SW 1271 (cell line): Measurements from ENCODE around the gene ESAM.

ENCODE experiments used
- DNase-seq, 2 experiments: peaks; one replicate each; lab custom pipeline; 2025; lab: John Stamatoyannopoulos, UW

Gene ESAM

GRCh38 chr11:124762105-124762623, at the start of gene ESAM:
TSS of gene ESAM (minus strand) at chr11:124762290. CDS start at chr11:124762154, 136 bp downstream.
- DNase-seq: peak; percentile 27 to 38

- DNase-seq: no peak
These were observed 49.5 kb upstream of the ESAM start for GRCh38 chr11:124811399-124812125.

GRCh38 chr11:124807660-124808270, 45.7 kb upstream of the ESAM start:
- DNase-seq: no peak

DNA sequence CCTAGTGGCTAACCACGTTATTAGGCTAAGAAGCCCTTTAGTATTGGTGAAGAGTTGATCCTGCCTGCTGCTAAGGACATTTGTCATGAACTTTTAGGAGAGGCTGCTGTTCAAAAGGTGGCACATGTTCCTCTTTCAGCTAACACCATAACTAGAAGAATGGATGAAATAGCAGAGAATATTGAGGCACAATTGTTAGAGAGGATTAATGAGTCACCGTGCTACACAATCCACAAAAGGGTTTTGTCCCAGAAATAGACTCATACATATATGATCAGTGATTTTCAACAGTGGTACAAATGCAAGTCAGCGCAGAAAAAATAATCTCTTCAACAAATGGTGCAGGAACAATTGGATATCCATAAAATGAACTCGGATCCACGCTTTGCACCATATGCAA, 45.1 kb upstream of the ESAM start:
- no peak for DNase-seq

- no peak for DNase-seq
These were observed 42.8 kb upstream of the ESAM start for GRCh38 chr11:124804884-124805283.

- no peak for DNase-seq
These were observed 39.7 kb upstream of the ESAM start for GRCh38 chr11:124801636-124802312.

DNA sequence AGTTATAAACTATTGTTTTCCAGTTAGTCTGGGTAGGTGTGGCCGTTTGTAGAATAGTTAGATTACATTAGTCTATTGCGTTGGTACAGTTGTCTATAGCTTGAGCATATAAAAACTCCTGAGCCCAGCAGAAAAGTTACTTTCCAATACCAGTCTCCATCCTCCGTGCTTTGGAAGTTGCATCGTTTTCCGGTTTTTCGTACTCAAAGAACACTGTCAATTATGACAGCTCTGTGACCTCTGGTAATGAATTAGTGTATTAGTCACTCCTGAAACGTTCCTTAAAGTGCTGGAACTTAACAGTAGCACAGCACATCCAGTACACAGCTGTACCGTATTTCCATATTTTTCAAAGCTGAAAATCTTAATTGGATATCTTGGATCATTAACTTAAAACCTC, 38.9 kb upstream of the ESAM start:
- peak in 1 of 2 experiments; percentile 46 for DNase-seq

DNA sequence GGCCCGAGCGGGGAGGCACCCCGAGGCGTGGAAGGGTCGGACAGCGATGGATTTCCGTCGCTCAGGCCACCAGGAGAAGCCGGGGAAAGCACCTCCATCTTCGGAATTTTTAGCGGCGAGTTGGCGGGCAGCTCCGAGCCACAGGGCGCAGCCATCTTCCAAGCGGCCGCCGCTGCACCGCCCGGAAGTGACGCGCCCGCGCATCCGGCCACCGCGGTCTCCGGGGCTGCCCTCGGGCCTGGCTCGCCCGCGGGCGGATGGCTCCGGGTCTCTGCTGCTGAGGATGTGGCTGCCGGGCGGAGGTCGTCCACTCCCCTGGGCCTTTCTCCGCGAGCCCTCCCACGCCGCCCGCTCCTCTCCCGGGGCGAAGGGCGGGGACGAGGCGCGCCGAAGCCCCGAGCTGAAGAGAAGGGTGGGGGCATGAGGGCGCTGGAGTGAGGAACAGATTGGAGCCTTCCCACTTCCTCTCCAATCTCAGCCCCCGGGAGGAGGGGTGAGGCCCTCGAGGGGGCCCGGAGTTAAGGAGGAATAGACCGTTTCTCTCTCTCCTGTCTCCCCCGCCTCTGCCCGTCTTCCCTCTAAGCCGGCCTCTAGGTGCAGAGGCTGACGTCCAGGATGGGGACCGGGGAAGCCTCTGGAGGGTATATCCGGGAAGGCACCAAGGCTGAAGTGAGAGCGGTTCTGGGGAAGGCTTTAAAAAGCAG, 38.3 kb upstream of the ESAM start, which contains the start of gene MSANTD2:
MSANTD2 (minus strand) TSS at position 181 of the 704 bp plus-strand sequence; CDS start at position 155, 26 bp downstream.
- DNase-seq: peak; percentile 40 to 77

DNA sequence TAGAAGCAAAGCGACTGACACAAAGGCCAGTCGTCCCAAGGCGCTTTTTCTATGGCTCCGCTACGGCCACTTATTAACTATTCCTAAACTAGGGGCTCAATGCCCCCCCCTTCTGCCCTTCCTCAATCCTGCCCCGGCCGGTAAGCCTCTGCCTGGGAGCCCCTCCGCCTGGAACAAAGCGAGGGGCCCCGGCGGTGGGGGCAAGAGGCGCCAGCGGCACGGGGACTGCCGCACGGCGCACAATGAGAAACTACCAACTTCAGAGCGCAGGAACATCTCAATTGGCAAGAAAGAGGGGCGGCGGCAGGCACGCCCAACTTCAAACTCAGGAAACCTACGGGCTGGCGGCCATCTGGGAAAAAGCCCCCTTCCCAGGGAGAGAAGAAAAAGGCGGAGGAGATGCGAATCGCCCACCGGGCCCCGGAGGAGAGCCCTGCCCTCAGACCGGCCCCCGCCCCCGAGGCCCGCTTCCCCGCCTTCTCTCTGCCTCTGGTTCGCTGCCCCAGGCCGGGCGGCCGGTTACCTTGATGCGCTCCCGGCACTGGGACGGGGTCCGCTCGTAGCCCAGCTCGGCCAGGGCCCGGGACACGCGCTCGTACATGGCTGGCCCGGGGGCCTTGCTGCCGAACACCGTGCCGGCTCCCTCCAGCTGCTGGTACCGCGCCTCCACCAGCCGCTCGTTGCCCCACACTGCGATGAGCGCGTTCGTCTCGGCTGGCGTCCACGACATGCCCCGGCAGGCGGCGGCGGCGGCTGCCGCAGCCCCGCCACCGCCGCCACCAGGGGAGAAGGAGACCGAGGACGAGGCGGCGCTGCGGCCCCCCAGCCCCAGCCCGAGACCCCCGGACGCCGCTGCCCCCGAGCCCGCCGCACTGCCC, 37.5 kb upstream of the ESAM start:
- DNase-seq: peak in 1 of 2 experiments; percentile 20

DNA sequence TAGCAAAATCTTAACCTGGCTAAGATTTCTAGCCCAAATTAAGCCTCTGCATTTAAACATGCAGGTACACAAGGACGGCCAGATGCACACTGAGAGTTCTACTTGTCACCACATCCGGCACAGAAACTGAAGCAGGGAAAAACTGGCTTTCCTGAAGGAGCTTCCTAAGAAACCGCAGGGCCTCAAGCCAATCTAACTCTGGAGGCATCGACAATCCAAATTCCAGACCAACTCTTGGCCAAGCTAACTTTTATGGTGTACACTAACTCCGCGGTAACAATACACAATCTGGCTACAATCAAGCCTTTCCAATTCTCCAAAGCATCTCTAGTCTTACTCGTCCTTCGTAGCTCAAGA, 36.9 kb upstream of the ESAM start:
- peak in 1 of 2 experiments; percentile 37 for DNase-seq

DNA sequence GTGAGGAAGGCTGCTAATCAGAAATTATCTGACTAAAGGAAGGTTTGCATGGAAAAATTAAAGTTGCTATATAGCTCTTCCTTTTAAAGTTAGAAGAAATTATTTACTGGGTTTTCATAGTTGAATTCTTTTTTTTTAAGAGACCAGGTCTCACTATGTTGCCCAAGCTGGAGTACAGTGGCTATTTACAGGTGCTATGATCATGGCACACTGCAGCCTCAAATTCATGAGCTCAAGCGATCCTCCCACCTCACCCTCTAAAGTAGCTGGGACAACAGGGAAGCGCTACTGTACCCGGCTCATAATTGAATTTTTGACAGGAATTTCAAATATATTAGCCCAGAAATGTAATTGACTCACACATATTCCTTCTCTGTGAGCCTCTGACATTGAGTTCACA, 34.2 kb upstream of the ESAM start:
- no peak for DNase-seq

- peak; percentile 49 to 68 for DNase-seq
These were observed 31.6 kb upstream of the ESAM start for GRCh38 chr11:124793466-124794278.

DNA sequence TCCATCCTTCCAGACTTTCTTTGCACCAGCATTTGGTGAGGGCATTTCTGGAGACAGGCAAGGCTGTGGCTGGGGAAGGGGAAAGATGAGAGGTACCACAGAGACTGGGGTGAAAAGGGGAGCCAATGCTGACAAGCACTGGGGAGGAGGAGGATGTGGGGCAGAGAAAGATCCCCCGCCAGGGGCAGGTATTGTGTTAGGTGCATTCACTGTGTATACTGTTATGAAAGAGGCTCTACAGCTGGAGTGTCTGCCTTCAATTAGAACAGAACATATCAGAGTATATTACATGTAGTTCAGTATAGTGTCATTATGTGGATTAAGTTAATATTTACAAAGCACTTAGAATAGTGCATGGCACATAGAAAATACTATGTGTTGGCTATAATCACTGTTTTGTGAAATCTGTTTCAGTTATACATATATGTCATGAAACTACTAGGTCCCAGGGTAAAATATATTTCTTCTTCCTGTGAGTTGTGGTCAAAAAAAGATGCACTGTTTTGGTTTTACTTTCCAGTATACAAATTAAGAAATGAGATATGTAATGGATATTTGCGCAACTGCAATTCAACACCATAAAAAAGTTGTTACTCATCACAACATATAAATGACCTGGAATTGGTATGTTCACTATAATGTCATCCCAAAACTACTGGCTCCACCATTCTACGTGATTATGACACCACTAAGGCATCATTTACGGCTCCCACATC, 29.7 kb upstream of the ESAM start:
- no peak for DNase-seq

- DNase-seq: no peak
These were observed 26.4 kb upstream of the ESAM start for GRCh38 chr11:124788521-124788920.

- no peak for DNase-seq
These were observed 22.0 kb upstream of the ESAM start for GRCh38 chr11:124784051-124784450.

DNA sequence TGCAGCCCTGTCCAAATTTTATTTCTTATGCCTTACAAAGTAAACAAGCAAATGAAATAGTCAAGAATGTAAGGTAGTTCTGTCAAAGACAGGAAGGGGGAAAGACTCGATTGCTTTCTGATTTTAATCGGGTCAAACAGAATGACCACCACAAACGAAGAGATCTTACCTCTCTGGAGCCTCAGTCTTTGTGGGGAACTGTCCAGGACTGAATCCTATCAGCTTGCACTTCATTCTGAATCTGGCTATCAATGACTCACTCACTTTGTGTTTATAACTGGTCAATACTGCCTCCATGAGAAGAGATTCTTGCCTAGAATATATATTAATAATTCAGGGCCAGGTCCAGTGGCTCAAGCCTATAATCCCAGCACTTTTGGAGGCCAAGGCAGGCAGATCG, 20.9 kb upstream of the ESAM start:
- no peak for DNase-seq

- no peak for DNase-seq
These were observed 17.5 kb upstream of the ESAM start for GRCh38 chr11:124779568-124779967.

- peak in 1 of 2 experiments; percentile 6 for DNase-seq
These were observed 16.2 kb upstream of the ESAM start for GRCh38 chr11:124778281-124778680.

DNA sequence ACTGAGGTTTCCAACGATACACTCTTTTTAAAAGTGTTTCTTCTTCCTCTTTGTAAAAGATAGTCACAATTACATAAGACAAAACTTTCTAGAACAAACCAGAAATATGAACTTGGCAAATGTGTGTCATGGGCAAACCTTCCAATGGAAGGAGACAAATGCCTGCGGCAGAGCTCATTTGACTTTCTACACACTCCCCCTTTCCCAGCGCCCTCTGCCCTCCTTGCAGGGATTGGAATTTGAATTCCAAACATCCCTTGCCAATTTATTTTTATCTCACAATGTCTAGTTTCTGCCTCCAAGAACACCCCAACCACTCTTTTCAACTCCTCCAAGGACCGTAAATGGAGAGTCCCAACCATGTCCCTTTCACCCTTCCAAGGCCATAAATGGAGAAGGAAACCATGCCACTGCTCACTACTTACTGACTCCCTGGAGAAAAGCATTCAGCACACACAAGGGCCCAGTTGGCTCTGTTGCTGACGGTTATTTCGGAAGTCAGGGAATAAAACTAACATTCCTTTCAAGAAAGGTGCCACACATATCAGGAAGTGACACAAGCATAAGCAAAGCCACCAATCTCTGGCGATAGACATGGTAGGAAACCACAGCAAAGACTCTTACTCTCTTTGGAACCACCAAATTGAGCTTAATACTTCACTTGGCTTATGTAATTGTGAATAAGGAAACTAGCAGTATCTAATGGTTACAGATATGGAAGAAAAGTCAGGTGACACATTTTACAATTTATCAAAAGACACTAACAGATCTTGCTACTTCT, 15.0 kb upstream of the ESAM start:
- no peak for DNase-seq
